Liver (tissue), 3 donors: Measurements from ENCODE around the gene TCERG1.

ENCODE experiments used
- EGR1 ChIP-seq, 2 donors: IDR thresholded peaks; 2 replicates each; pipeline ENCODE4 v1.6.1; 2016 to 2018; ENCODE audit warnings: antibody characterized with exemption in 2 of 2, low read depth in 2 of 2
- GABPA ChIP-seq, 2 donors: IDR thresholded peaks in 1 of 2; conservative IDR thresholded peaks in 1 of 2; 2 replicates each; pipeline ENCODE4 v1.6.1; 2016; ENCODE audit warnings: antibody characterized with exemption in 2 of 2, mild to moderate bottlenecking in 1 of 2, moderate library complexity in 1 of 2
- HNF4A ChIP-seq, 2 donors: conservative IDR thresholded peaks; 2 replicates each; pipeline ENCODE4 v1.6.1; 2016; ENCODE audit warnings: antibody characterized with exemption in 2 of 2, mild to moderate bottlenecking in 2 of 2
- HNF4G ChIP-seq: IDR thresholded peaks from 2 replicates; pipeline ENCODE4 v1.6.1; 2016; ENCODE audit warnings: antibody characterized with exemption
- NR2F2 ChIP-seq: IDR thresholded peaks from 2 replicates; pipeline ENCODE4 v1.6.1; 2016; ENCODE audit warnings: antibody characterized with exemption
- RAD21 ChIP-seq, 2 donors: IDR thresholded peaks; 2 replicates each; pipeline ENCODE4 v1.6.1; 2016; ENCODE audit warnings: antibody characterized with exemption in 2 of 2, mild to moderate bottlenecking in 2 of 2
- SP1 ChIP-seq: IDR thresholded peaks from 2 replicates; pipeline ENCODE4 v1.6.1; 2018; ENCODE audit warnings: antibody characterized with exemption, mild to moderate bottlenecking
- TAF1 ChIP-seq: conservative IDR thresholded peaks from 2 replicates; pipeline ENCODE4 v1.6.1; 2016; ENCODE audit warnings: antibody characterized with exemption, mild to moderate bottlenecking
- YY1 ChIP-seq: IDR thresholded peaks from 2 replicates; pipeline ENCODE4 v1.6.1; 2016; ENCODE audit warnings: antibody characterized with exemption, mild to moderate bottlenecking
- TF ChIP-seq, protein P1 (sequence below): fragments of 150-350 bp; IDR thresholded peaks from 2 replicates; pipeline ENCODE4 v1.5.1; 2017; ENCODE audit warnings: improper control_type of control experiment, low read depth, low read length; ENCODE audit not compliant: missing input control
- TF ChIP-seq, protein P2 (sequence below): IDR thresholded peaks from 2 replicates; pipeline ENCODE4 v1.6.1; 2016; ENCODE audit warnings: antibody characterized with exemption, mild to moderate bottlenecking
- TF ChIP-seq, protein P3 (sequence below): IDR thresholded peaks from 2 replicates; pipeline ENCODE4 v1.6.1; 2016; ENCODE audit warnings: antibody characterized with exemption
- TF ChIP-seq, protein P4 (sequence below): IDR thresholded peaks from 2 replicates; pipeline ENCODE4 v1.6.1; 2016; ENCODE audit warnings: antibody characterized with exemption
- donor health status: healthy.
- donor health status: healthy.

DNA sequence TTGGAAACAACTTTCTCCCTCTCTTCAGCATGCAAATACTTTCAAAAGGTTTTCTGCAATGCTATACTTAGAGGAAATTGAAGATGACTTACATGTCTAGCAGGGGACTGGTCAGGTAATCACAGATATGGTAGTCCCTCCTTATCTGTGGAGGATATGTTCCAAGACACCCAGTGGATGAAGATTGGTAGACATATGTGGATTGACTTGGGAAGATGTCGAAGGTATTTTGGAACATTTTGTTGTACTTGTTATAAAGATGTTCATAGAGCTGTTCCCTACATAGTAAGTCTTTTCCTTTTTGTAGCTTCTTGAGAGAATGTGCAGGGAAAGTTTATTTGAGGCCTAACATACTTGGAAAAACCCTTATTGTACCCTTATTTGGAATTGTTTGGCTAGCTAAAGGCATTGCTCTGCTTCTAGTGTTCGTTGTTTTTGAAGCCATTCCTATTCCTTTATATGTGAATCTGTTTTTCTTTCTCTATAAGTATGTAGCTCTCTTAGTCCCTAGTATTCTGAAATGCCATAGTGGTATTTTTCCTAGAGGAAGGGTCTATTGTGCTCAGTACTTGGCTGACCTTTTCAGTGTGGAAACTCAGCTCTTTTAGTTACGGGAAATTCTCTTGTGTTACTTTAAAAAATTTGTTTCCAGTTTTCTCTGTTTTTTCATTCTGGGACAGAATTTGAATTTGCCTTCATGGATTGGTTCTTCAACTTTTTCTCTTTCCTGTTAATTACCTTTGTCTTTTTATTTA, 43.1 kb downstream of the TCERG1 start:
- TF ChIP-seq, protein P1, sequence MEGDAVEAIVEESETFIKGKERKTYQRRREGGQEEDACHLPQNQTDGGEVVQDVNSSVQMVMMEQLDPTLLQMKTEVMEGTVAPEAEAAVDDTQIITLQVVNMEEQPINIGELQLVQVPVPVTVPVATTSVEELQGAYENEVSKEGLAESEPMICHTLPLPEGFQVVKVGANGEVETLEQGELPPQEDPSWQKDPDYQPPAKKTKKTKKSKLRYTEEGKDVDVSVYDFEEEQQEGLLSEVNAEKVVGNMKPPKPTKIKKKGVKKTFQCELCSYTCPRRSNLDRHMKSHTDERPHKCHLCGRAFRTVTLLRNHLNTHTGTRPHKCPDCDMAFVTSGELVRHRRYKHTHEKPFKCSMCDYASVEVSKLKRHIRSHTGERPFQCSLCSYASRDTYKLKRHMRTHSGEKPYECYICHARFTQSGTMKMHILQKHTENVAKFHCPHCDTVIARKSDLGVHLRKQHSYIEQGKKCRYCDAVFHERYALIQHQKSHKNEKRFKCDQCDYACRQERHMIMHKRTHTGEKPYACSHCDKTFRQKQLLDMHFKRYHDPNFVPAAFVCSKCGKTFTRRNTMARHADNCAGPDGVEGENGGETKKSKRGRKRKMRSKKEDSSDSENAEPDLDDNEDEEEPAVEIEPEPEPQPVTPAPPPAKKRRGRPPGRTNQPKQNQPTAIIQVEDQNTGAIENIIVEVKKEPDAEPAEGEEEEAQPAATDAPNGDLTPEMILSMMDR: no peak
- TF ChIP-seq RAD21 (IDR thresholded peaks at IDR 0.05) (no peak), SP1 (no peak), HNF4A (conservative IDR thresholded peaks at IDR 0.05) (no peak), EGR1 (IDR thresholded peaks at IDR 0.05; ENCODE audit: low read depth in 2 of 2) (no peak), TAF1 (no peak), GABPA (IDR thresholded peaks at IDR 0.05 in 1 of 2, conservative IDR thresholded peaks at IDR 0.05 in 1 of 2) (no peak), YY1 (no peak), HNF4G (no peak), NR2F2 (no peak)
- TF ChIP-seq, protein P2, sequence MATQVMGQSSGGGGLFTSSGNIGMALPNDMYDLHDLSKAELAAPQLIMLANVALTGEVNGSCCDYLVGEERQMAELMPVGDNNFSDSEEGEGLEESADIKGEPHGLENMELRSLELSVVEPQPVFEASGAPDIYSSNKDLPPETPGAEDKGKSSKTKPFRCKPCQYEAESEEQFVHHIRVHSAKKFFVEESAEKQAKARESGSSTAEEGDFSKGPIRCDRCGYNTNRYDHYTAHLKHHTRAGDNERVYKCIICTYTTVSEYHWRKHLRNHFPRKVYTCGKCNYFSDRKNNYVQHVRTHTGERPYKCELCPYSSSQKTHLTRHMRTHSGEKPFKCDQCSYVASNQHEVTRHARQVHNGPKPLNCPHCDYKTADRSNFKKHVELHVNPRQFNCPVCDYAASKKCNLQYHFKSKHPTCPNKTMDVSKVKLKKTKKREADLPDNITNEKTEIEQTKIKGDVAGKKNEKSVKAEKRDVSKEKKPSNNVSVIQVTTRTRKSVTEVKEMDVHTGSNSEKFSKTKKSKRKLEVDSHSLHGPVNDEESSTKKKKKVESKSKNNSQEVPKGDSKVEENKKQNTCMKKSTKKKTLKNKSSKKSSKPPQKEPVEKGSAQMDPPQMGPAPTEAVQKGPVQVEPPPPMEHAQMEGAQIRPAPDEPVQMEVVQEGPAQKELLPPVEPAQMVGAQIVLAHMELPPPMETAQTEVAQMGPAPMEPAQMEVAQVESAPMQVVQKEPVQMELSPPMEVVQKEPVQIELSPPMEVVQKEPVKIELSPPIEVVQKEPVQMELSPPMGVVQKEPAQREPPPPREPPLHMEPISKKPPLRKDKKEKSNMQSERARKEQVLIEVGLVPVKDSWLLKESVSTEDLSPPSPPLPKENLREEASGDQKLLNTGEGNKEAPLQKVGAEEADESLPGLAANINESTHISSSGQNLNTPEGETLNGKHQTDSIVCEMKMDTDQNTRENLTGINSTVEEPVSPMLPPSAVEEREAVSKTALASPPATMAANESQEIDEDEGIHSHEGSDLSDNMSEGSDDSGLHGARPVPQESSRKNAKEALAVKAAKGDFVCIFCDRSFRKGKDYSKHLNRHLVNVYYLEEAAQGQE: no peak
- TF ChIP-seq, protein P3, sequence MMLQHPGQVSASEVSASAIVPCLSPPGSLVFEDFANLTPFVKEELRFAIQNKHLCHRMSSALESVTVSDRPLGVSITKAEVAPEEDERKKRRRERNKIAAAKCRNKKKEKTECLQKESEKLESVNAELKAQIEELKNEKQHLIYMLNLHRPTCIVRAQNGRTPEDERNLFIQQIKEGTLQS: no peak
- TF ChIP-seq, protein P4, sequence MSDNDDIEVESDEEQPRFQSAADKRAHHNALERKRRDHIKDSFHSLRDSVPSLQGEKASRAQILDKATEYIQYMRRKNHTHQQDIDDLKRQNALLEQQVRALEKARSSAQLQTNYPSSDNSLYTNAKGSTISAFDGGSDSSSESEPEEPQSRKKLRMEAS: no peak
